CD14-positive monocyte (primary cell): ENCODE measurements around the gene ADPRM. TPM values are rescaled to one million over a fixed set of nuclear protein-coding genes. Genes with fewer than 3 reads are reported as not detected.

Experiments
- DNase-seq, 3 donors: peaks; one replicate each; pipeline ENCODE4 v3.0.0-alpha.2; 2011 to 2022
- H2AFZ ChIP-seq: 2 replicates; pipeline ENCODE4 v1.6.0; 2012; ENCODE audit warnings: mild to moderate bottlenecking, low read depth, low read length, inconsistent platforms; ENCODE audit not compliant: insufficient read depth, poor library complexity, severe bottlenecking
- H3K27ac ChIP-seq, 2 donors: 1 replicate in 1 of 2; 2 replicates in 1 of 2; pipeline ENCODE4 v1.5.1; 2012 to 2013; ENCODE audit warnings: low read length in 2 of 2, control low read depth in 1 of 2, inconsistent platforms in 1 of 2, low read depth in 1 of 2, mild to moderate bottlenecking in 1 of 2
- H3K27me3 ChIP-seq, 2 donors: one replicate each; pipeline versions ENCODE4 v1.6.0 to v1.6.1; 2011 to 2013; ENCODE audit warnings: low read length in 2 of 2; ENCODE audit not compliant: control insufficient read depth in 2 of 2, insufficient read depth in 2 of 2
- H3K36me3 ChIP-seq, 2 donors: replicated peaks in 1 of 2; 1 replicate in 1 of 2; 2 replicates in 1 of 2; pipeline versions ENCODE4 v1.5.1 to v1.6.1; 2012 to 2013; ENCODE audit warnings: low read length in 2 of 2, control low read depth in 1 of 2, inconsistent platforms in 1 of 2, mild to moderate bottlenecking in 1 of 2; ENCODE audit not compliant: insufficient read depth in 2 of 2, control insufficient read depth in 1 of 2
- H3K4me1 ChIP-seq, 2 donors: 1 replicate in 1 of 2; 2 replicates in 1 of 2; pipeline versions ENCODE4 v1.5.1 to v1.6.1; 2012 to 2013; ENCODE audit warnings: low read length in 2 of 2, control low read depth in 1 of 2, inconsistent platforms in 1 of 2, mild to moderate bottlenecking in 1 of 2, moderate library complexity in 1 of 2; ENCODE audit not compliant: insufficient read depth in 2 of 2, control insufficient read depth in 1 of 2
- H3K4me2 ChIP-seq: replicated peaks from 2 replicates; pipeline ENCODE3; 2012; ENCODE audit warnings: low read length, moderate library complexity, mild to moderate bottlenecking; ENCODE audit not compliant: poor library complexity, severe bottlenecking; ENCODE audit errors: extremely low read depth
- H3K4me3 ChIP-seq, 3 experiments: fragments of 200-600 bp in 1 of 3; sonication (generic) in 1 of 3; replicated peaks in 1 of 3; 1 replicate in 2 of 3; 2 replicates in 1 of 3; pipeline ENCODE4 v1.5.1; 2011 to 2013; ENCODE audit warnings: low read length in 3 of 3, mild to moderate bottlenecking in 3 of 3, control low read depth in 2 of 3, low read depth in 2 of 3, inconsistent platforms in 1 of 3, moderate library complexity in 1 of 3
- H3K79me2 ChIP-seq: 2 replicates; pipeline ENCODE4 v1.6.0; 2012; ENCODE audit warnings: mild to moderate bottlenecking, control low read depth, inconsistent platforms, low read length, moderate library complexity; ENCODE audit not compliant: insufficient read depth
- H3K9ac ChIP-seq: 2 replicates; pipeline ENCODE4 v1.6.0; 2017; ENCODE audit warnings: low read length, mild to moderate bottlenecking; ENCODE audit not compliant: insufficient read depth, poor library complexity, severe bottlenecking
- H3K9me3 ChIP-seq, 2 donors: replicated peaks in 1 of 2; 1 replicate in 1 of 2; 2 replicates in 1 of 2; pipeline versions ENCODE4 v1.5.1 to v1.6.1; 2012 to 2013; ENCODE audit warnings: low read length in 2 of 2, control low read depth in 1 of 2; ENCODE audit not compliant: control insufficient read depth in 1 of 2, insufficient read depth in 1 of 2
- H4K20me1 ChIP-seq: 2 replicates; pipeline ENCODE4 v1.6.0; 2012; ENCODE audit warnings: mild to moderate bottlenecking, low read length, control low read depth, moderate library complexity; ENCODE audit not compliant: insufficient read depth
- H3K27ac Mint-ChIP-seq, 7 donors: one replicate each; pipeline ENCODE4 v1.8.0; 2020; ENCODE audit warnings: mild to moderate bottlenecking in 7 of 7, mixed read lengths in 7 of 7, moderate library complexity in 6 of 7, inconsistent platforms in 2 of 7
- H3K27me3 Mint-ChIP-seq, 3 donors: one replicate each; pipeline ENCODE4 v1.8.0; 2021 to 2022; ENCODE audit warnings: low read depth in 3 of 3, mild to moderate bottlenecking in 3 of 3, mixed read lengths in 3 of 3, moderate library complexity in 3 of 3, inconsistent platforms in 1 of 3
- H3K36me3 Mint-ChIP-seq, 2 donors: one replicate each; pipeline ENCODE4 v1.8.0; 2020; ENCODE audit warnings: mixed read lengths in 2 of 2, inconsistent platforms in 1 of 2, mild to moderate bottlenecking in 1 of 2
- H3K4me1 Mint-ChIP-seq: one replicate; pipeline ENCODE4 v1.8.0; 2020; ENCODE audit warnings: mild to moderate bottlenecking, mixed read lengths
- H3K4me3 Mint-ChIP-seq, 2 donors: one replicate each; pipeline ENCODE4 v1.8.0; 2020; ENCODE audit warnings: mild to moderate bottlenecking in 2 of 2, mixed read lengths in 2 of 2, moderate library complexity in 1 of 2
- H3K9me3 Mint-ChIP-seq, 7 donors: one replicate each; pipeline ENCODE4 v1.8.0; 2020 to 2022; ENCODE audit warnings: mixed read lengths in 7 of 7, mild to moderate bottlenecking in 6 of 7, moderate library complexity in 6 of 7, inconsistent platforms in 2 of 7
- WGBS: methylation state at CpG from one replicate; pipeline ENCODE4 v1.1.5; 2013; ENCODE audit warnings: missing lambda C conversion rate; ENCODE audit not compliant: insufficient coverage; 5-methylcytosine and 5-hydroxymethylcytosine counted together
- intact Hi-C, 2 donors: fragments of 100-400 bp; cut with micrococcal nuclease; formaldehyde crosslinking; loops; one replicate each; pipeline versions ENCODE4 v1.15.0 to v1.15.1; 2023
- polyA plus RNA-seq, 3 donors: library from polyadenylated mRNA; depleted of rRNA in 1 of 3; unstranded in 2 of 3; stranded (reverse) in 1 of 3; fragments of 300-500 nt in 2 of 3; fragments of >200 nt in 1 of 3; fragmentation: Illumina TruSeq in 2 of 3; gene quantifications; 1 replicate in 2 of 3; 2 replicates in 1 of 3; pipeline ENCODE4 v1.2.3, GENCODE V29; 2012 to 2021
- TF ChIP-seq, protein P1 (sequence below): fragments of 200-600 bp; IDR thresholded peaks from one replicate; pipeline ENCODE4 v1.8.0; 2022; ENCODE audit warnings: antibody characterized with exemption, mild to moderate bottlenecking

The ADPRM gene
- polyA plus RNA-seq, 3 donors, result 6.0 to 9.3 (median 7.5) TPM

DNA sequence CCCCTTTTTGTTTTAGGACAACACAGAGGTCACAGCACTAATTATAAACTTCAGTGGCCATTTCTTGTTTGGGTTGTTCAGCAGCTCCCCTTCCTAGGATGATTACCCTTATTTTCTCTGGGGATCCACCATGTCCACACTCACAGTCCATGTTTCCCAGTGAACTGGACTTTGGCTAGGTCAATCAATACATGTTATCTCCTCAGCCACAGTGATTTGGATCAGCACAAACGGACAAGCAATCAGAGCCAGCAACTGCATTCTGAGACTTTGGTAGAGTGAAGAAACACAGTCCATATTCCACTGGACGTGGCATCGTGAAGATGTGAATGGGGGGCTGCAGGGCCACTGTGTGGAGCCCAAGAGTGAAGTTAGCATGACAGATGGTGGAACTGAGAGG, 27.9 kb downstream of the ADPRM start:
- TF ChIP-seq, protein P1, sequence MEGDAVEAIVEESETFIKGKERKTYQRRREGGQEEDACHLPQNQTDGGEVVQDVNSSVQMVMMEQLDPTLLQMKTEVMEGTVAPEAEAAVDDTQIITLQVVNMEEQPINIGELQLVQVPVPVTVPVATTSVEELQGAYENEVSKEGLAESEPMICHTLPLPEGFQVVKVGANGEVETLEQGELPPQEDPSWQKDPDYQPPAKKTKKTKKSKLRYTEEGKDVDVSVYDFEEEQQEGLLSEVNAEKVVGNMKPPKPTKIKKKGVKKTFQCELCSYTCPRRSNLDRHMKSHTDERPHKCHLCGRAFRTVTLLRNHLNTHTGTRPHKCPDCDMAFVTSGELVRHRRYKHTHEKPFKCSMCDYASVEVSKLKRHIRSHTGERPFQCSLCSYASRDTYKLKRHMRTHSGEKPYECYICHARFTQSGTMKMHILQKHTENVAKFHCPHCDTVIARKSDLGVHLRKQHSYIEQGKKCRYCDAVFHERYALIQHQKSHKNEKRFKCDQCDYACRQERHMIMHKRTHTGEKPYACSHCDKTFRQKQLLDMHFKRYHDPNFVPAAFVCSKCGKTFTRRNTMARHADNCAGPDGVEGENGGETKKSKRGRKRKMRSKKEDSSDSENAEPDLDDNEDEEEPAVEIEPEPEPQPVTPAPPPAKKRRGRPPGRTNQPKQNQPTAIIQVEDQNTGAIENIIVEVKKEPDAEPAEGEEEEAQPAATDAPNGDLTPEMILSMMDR, result no peak
- Mint-ChIP-seq H3K9me3 (no peaks in the 10 kb centered on the region), H3K36me3 (no peaks in the 10 kb centered on the region), H3K27ac (no peak overlapping the region), H3K27me3 (peaks cover 0 to 4% (median 3%) of the 10 kb centered on the region in 3 donors), H3K4me3 (no peak overlapping the region), H3K4me1 (peaks cover 8% of the 10 kb centered on the region)
- H3K4me1 ChIP-seq, result peaks cover 2% of the 10 kb centered on the region in 2 donors
- no peak overlapping the region for H3K4me3 ChIP-seq
- H3K4me2 ChIP-seq, result no peak overlapping the region
- no peak for DNase-seq
- no peaks in the 10 kb centered on the region for H3K36me3 ChIP-seq
- no peak overlapping the region for H3K9ac ChIP-seq
- intact Hi-C loops, result no loop called here
- no peaks in the 10 kb centered on the region for H3K27me3 ChIP-seq
- no peak overlapping the region for H3K27ac ChIP-seq
- no peaks in the 10 kb centered on the region for H3K9me3 ChIP-seq
- H2AFZ ChIP-seq, result no peak overlapping the region
- no peaks in the 10 kb centered on the region for H4K20me1 ChIP-seq
- no peaks in the 10 kb centered on the region for H3K79me2 ChIP-seq
- 100% methylated on average over 2 of the region's 3 CpGs for WGBS

DNA sequence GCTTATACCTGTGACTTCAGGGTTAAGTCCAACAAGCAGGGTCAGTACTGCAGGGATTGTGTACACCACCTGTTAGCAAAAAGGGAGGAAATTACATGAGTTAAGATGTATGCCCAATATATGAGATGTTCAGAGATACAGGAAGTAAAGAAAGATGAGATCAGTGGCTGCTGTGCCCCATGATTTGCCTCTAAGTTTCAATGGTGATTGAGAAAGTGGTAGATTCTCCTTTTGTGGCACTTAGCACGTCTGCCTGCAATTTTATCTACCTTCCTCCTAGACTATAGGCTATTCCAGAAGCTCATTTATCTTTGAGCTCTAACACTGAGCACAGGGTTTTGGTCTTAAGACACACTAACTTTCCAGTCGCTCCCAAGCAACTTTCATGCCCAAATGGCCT, 28.8 kb downstream of the ADPRM start:
- no peak overlapping the region for H3K27ac Mint-ChIP-seq
- TF ChIP-seq, protein P1, result no peak
- DNase-seq, result no peak
- Histone ChIP-seq H4K20me1 (no peaks in the 10 kb centered on the region), H3K9ac (no peak overlapping the region), H3K4me3 (no peak overlapping the region), H3K4me1 (peaks cover 6% of the 10 kb centered on the region in 2 donors), H3K36me3 (no peaks in the 10 kb centered on the region), H3K27ac (no peak overlapping the region), H3K27me3 (no peaks in the 10 kb centered on the region), H3K4me2 (no peak overlapping the region), H3K79me2 (no peaks in the 10 kb centered on the region), H3K9me3 (no peaks in the 10 kb centered on the region), H2AFZ (no peak overlapping the region)
- peaks cover 0 to 6% (median 3%) of the 10 kb centered on the region in 3 donors for H3K27me3 Mint-ChIP-seq
- no peaks in the 10 kb centered on the region for H3K9me3 Mint-ChIP-seq
- H3K36me3 Mint-ChIP-seq, result no peaks in the 10 kb centered on the region
- intact Hi-C loops, result no loop called here
- H3K4me3 Mint-ChIP-seq, result no peak overlapping the region
- WGBS, result 100% methylated on average over 1 of the region's 2 CpGs
- H3K4me1 Mint-ChIP-seq, result peaks cover 17% of the 10 kb centered on the region
